Measurements from ENCODE around the gene PRKD1. TPM values are rescaled to one million over a fixed set of nuclear protein-coding genes. Genes with fewer than 3 reads are reported as not detected.
"Not testable (repeated sequence)": the region's sequence is repeated elsewhere in the genome, so short reads cannot be mapped to it uniquely, and the experiment has no call there.

PRKD1 gene
- total RNA-seq, 6 experiments from 2014 or later, result 0.74 to 6.2 (median 2.2) TPM

- no peak overlapping the region for H3K4me3 ChIP-seq
- intact Hi-C loops (cut with DNase I), result no loop called here
- H3K4me1 ChIP-seq, result no peaks in the 10 kb centered on the region
- TF ChIP-seq POLR2A (IDR thresholded peaks at IDR 0.05) (no peak), CTCF (IDR thresholded peaks at IDR 0.05) (peak in 1 of 4 donors; percentile 8)
- H3K36me3 ChIP-seq, result no peaks in the 10 kb centered on the region
- no peak for DNase-seq
- WGBS (ENCODE audit: insufficient coverage, low coverage, low lambda C conversion rate, missing lambda C conversion rate), result 61% methylated on average over 2 of the region's 2 CpGs
- no peaks in the 10 kb centered on the region for H3K9me3 ChIP-seq
- no peaks in the 10 kb centered on the region for H3K27me3 ChIP-seq
- H3K27ac ChIP-seq, result no peak overlapping the region
- ATAC-seq, result no peak
These were observed 217.6 kb downstream of the PRKD1 start for GRCh38 chr14:29710015-29710414.

- Histone ChIP-seq H3K4me3 (no peak overlapping the region), H3K36me3 (no peaks in the 10 kb centered on the region), H3K9me3 (no peaks in the 10 kb centered on the region), H3K27me3 (no peaks in the 10 kb centered on the region), H3K4me1 (no peaks in the 10 kb centered on the region), H3K27ac (no peak overlapping the region)
- TF ChIP-seq CTCF (IDR thresholded peaks at IDR 0.05), result no peak
- TF ChIP-seq POLR2A (IDR thresholded peaks at IDR 0.05), result no peak
- ATAC-seq, result no peak
- DNase-seq, result no peak
- intact Hi-C loops (cut with DNase I), result no loop called here
These were observed 218.2 kb downstream of the PRKD1 start for GRCh38 chr14:29709490-29709889.

DNA sequence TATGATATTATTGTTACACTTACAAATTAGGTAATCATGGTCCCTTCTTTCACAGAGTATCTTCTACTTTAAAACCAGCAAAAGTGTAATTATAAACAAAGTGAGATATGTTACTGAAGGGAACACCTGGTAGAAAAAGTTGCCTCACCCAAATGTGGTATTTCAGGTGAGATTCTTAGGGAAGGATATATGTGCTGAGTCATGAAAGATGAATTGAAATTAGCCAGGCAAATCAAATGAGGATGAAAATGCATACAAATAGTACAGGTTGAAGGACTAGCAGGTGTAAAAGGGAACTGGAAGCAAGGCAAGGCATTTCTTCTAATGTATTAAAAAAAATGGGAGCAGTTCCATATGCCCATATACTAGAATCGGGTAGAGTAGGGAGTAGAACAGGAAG, 220.9 kb downstream of the PRKD1 start:
- intact Hi-C loops (cut with DNase I), result no loop called here
- Histone ChIP-seq H3K36me3 (no peaks in the 10 kb centered on the region), H3K9me3 (no peaks in the 10 kb centered on the region), H3K27me3 (no peaks in the 10 kb centered on the region), H3K4me1 (no peaks in the 10 kb centered on the region), H3K4me3 (no peak overlapping the region), H3K27ac (no peak overlapping the region)
- DNase-seq (no peak), ATAC-seq (no peak)
- 90% methylated on average over 1 of the region's 1 CpG for WGBS (ENCODE audit: insufficient coverage, low coverage, low lambda C conversion rate, missing lambda C conversion rate)
- TF ChIP-seq CTCF (IDR thresholded peaks at IDR 0.05), result no peak
- no peak for TF ChIP-seq POLR2A (IDR thresholded peaks at IDR 0.05)

DNA sequence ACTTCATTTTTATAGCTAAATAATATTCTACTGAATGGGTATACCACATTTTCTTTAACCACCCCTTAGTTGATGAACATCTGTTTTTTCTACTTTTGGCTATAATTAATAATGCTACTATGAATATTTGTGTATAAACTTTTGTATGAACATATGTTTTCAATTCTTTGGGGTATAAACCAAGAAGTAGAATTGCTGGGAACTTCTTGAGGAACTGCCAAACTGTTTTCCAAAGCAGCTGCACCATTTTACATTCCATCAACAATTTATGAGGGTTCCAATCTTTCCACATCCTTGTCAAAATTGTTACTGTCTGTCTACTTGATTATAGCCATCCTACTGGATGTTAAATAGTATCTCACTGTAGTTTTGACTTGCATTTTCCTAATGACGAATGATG, 221.8 kb downstream of the PRKD1 start:
- ATAC-seq (no peak), DNase-seq (no peak)
- Histone ChIP-seq H3K4me3 (no peak overlapping the region), H3K36me3 (no peaks in the 10 kb centered on the region), H3K27me3 (no peaks in the 10 kb centered on the region), H3K27ac (no peak overlapping the region), H3K9me3 (no peaks in the 10 kb centered on the region), H3K4me1 (no peaks in the 10 kb centered on the region)
- 94% methylated on average over 1 of the region's 1 CpG for WGBS (ENCODE audit: insufficient coverage, low coverage, low lambda C conversion rate, missing lambda C conversion rate)
- no peak for TF ChIP-seq CTCF (IDR thresholded peaks at IDR 0.05)
- TF ChIP-seq POLR2A (IDR thresholded peaks at IDR 0.05), result no peak
- intact Hi-C loops (cut with DNase I), result no loop called here

DNA sequence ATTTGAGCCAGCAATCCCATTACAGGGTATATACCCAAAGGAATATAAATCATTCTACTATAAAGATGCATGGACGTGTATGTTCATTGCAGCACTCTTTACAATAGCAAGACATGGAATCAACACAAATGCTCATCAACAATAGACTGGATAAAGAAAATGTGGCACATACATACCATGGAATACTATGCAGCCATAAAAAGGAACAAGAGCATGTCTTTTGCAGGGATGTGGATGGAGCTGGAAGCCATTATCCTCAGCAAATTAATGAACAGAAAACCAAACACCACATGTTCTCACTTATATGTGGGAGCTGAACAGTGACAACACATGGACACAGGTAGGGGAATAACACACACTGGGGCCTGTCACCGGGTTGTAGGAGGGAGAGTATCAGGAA, 238.1 kb downstream of the PRKD1 start:
- H3K4me1 ChIP-seq; H3K9me3 ChIP-seq; H3K27ac ChIP-seq; H3K36me3 ChIP-seq; ATAC-seq; H3K4me3 ChIP-seq; H3K27me3 ChIP-seq; DNase-seq; intact Hi-C loops (cut with DNase I): not testable (repeated sequence)
- 56% methylated on average over 2 of the region's 2 CpGs for WGBS (ENCODE audit: insufficient coverage, low coverage, low lambda C conversion rate, missing lambda C conversion rate)

Data from right lobe of liver (tissue), 6 donors.